A549 (cell line): ENCODE data around the gene SEZ6L2. TPM values are rescaled to one million over a fixed set of nuclear protein-coding genes. Genes with fewer than 3 reads are reported as not detected.

Source experiments
- BHLHE40 ChIP-seq: IDR thresholded peaks from 2 replicates; pipeline ENCODE4 v1.6.1; 2012; ENCODE audit warnings: low read depth, low read length, inconsistent platforms
- CBX2 ChIP-seq: fragments of 200-600 bp; sonication (generic); IDR thresholded peaks from 2 replicates; pipeline ENCODE4 v1.6.1; 2016; ENCODE audit warnings: low read depth, mild to moderate bottlenecking, borderline replicate concordance
- CEBPB ChIP-seq, 2 experiments: fragments of >200 bp in 1 of 2; sonication (Bioruptor Twin) in 1 of 2; formaldehyde crosslinking in 1 of 2; IDR thresholded peaks; 2 replicates each; pipeline ENCODE4 v1.6.1; 2012 to 2016
- CHD2 ChIP-seq: fragments of 150-350 bp; IDR thresholded peaks from 2 replicates; pipeline ENCODE4 v1.6.1; 2014; ENCODE audit warnings: low read length; ENCODE audit not compliant: partially characterized antibody
- CHD4 ChIP-seq: fragments of 200-600 bp; sonication (generic); IDR thresholded peaks from 2 replicates; pipeline ENCODE4 v1.6.1; 2016; ENCODE audit warnings: antibody characterized with exemption, mild to moderate bottlenecking, borderline replicate concordance
- EHMT2 ChIP-seq: fragments of 200-600 bp; sonication (generic); IDR thresholded peaks from 2 replicates; pipeline ENCODE4 v1.6.1; 2016; ENCODE audit warnings: antibody characterized with exemption, low read depth, mild to moderate bottlenecking, moderate library complexity
- EP300 ChIP-seq, 2 experiments: fragments of >200 bp; sonication (Bioruptor Twin); formaldehyde crosslinking; IDR thresholded peaks; 2 replicates in 1 of 2; 3 replicates in 1 of 2; pipeline ENCODE4 v1.6.1; 2016 to 2017
- ESRRA ChIP-seq: fragments of 150-350 bp; IDR thresholded peaks from 2 replicates; pipeline ENCODE4 v1.6.1; 2014; ENCODE audit warnings: mild to moderate bottlenecking, low read length, borderline replicate concordance
- FOSB ChIP-seq: fragments of 250-450 bp; sonication (Bioruptor Pico); IDR thresholded peaks from 2 replicates; pipeline ENCODE4 v1.5.0; 2020; ENCODE audit warnings: mild to moderate bottlenecking, moderate library complexity
- FOSL2 ChIP-seq, 2 experiments: fragments of 450-650 bp in 1 of 2; fragments of >200 bp in 1 of 2; sonication (Bioruptor Twin) in 1 of 2; formaldehyde crosslinking; IDR thresholded peaks; 2 replicates each; pipeline versions ENCODE4 v1.5.0 to v1.6.1; 2016 to 2020; ENCODE audit warnings: mild to moderate bottlenecking in 1 of 2, moderate library complexity in 1 of 2
- FOXS1 ChIP-seq: fragments of 250-450 bp; sonication (Bioruptor Pico); IDR thresholded peaks from 2 replicates; pipeline ENCODE4 v1.5.0; 2020; ENCODE audit warnings: mild to moderate bottlenecking, moderate library complexity
- HEYL ChIP-seq: fragments of 250-450 bp; sonication (Bioruptor Pico); IDR thresholded peaks from 2 replicates; pipeline ENCODE4 v1.8.0; 2021; ENCODE audit warnings: mild to moderate bottlenecking, moderate library complexity
- HOXB5 ChIP-seq: fragments of 250-450 bp; sonication (Bioruptor Pico); IDR thresholded peaks from 2 replicates; pipeline ENCODE4 v1.5.0; 2020; ENCODE audit warnings: mild to moderate bottlenecking, moderate library complexity
- JUN ChIP-seq, 2 experiments: fragments of >200 bp; sonication (Bioruptor Twin); formaldehyde crosslinking; IDR thresholded peaks; 2 replicates in 1 of 2; 3 replicates in 1 of 2; pipeline ENCODE4 v1.6.1; 2016 to 2017
- KDM1A ChIP-seq: fragments of 200-600 bp; sonication (generic); IDR thresholded peaks from 2 replicates; pipeline ENCODE4 v1.6.1; 2016; ENCODE audit warnings: low read depth, mild to moderate bottlenecking
- MYC ChIP-seq: IDR thresholded peaks from 2 replicates; pipeline ENCODE4 v1.6.1; 2012; ENCODE audit warnings: mild to moderate bottlenecking, inconsistent platforms, low read length, improper control_type of control experiment, borderline replicate concordance
- NFE2L2 ChIP-seq: fragments of 150-350 bp; conservative IDR thresholded peaks from 2 replicates; pipeline ENCODE4 v1.6.1; 2014; ENCODE audit warnings: low read length
- NPAS2 ChIP-seq: fragments of 250-450 bp; sonication (Bioruptor Pico); IDR thresholded peaks from 2 replicates; pipeline ENCODE4 v1.8.0; 2022; ENCODE audit warnings: mild to moderate bottlenecking, moderate library complexity, borderline replicate concordance
- NR3C1 ChIP-seq: fragments of >200 bp; sonication (Bioruptor Twin); formaldehyde crosslinking; IDR thresholded peaks from 3 replicates; pipeline ENCODE4 v1.6.1; 2017
- PHF8 ChIP-seq: fragments of 200-600 bp; sonication (generic); IDR thresholded peaks from 2 replicates; pipeline ENCODE4 v1.6.1; 2016; ENCODE audit warnings: low read depth, mild to moderate bottlenecking, antibody characterized with exemption, moderate library complexity, borderline replicate concordance
- POLR2AphosphoS2 ChIP-seq: conservative IDR thresholded peaks from 2 replicates; pipeline ENCODE4 v1.6.1; 2012; ENCODE audit warnings: low read length, improper control_type of control experiment, inconsistent platforms
- RCOR1 ChIP-seq: fragments of 150-350 bp; IDR thresholded peaks from 2 replicates; pipeline ENCODE4 v1.6.1; 2014; ENCODE audit warnings: antibody characterized with exemption, low read length, low read depth
- SMC3 ChIP-seq: fragments of >200 bp; sonication (Bioruptor Twin); formaldehyde crosslinking; IDR thresholded peaks from 3 replicates; pipeline ENCODE4 v1.6.1; 2018; ENCODE audit warnings: inconsistent platforms
- TP53 ChIP-seq: fragments of 250-450 bp; sonication (Bioruptor Pico); IDR thresholded peaks from 2 replicates; pipeline ENCODE4 v1.5.0; 2021; ENCODE audit warnings: mild to moderate bottlenecking, moderate library complexity
- ZC3H11A ChIP-seq: fragments of 450-650 bp; IDR thresholded peaks from 2 replicates; pipeline ENCODE4 v1.6.1; 2014; ENCODE audit warnings: antibody characterized with exemption, mild to moderate bottlenecking
- ZSCAN20 ChIP-seq: fragments of 250-450 bp; sonication (Bioruptor Pico); IDR thresholded peaks from 2 replicates; pipeline ENCODE4 v1.8.0; 2022; ENCODE audit warnings: mild to moderate bottlenecking, moderate library complexity
- polyA plus RNA-seq, 4 experiments: library from polyadenylated mRNA; depleted of rRNA in 3 of 4; stranded (reverse); fragments of >200 nt; fragmentation: RNase III in 1 of 4; extraction: RNeasy Plus Mini Kit Qiagen cat#74134 plus additional on column Dnase treatment in 1 of 4; gene quantifications; 2 replicates in 3 of 4; 3 replicates in 1 of 4; pipeline ENCODE4 v1.2.3, GENCODE V29; 2011 to 2017
- TF ChIP-seq, protein P1 (sequence below): fragments of 250-450 bp; sonication (Bioruptor Pico); IDR thresholded peaks from 2 replicates; pipeline ENCODE4 v1.5.0; 2021; ENCODE audit warnings: mild to moderate bottlenecking, moderate library complexity, borderline replicate concordance
- TF ChIP-seq, protein P2 (sequence below): fragments of >200 bp; sonication (Bioruptor Twin); formaldehyde crosslinking; IDR thresholded peaks from 2 replicates; pipeline ENCODE4 v1.6.1; 2016
- TF ChIP-seq, protein P3 (sequence below): fragments of >200 bp; sonication (Bioruptor Twin); formaldehyde crosslinking; IDR thresholded peaks from 3 replicates; pipeline ENCODE4 v1.5.1; 2016
- TF ChIP-seq, protein P4 (sequence below): fragments of 450-650 bp; IDR thresholded peaks from 2 replicates; pipeline ENCODE4 v1.6.1; 2014; ENCODE audit warnings: antibody characterized with exemption
- TF ChIP-seq, protein P5 (sequence below): IDR thresholded peaks from 2 replicates; pipeline ENCODE4 v1.6.1; 2012
- TF ChIP-seq, protein P6 (sequence below): fragments of 250-450 bp; sonication (Bioruptor Pico); IDR thresholded peaks from 2 replicates; pipeline ENCODE4 v1.5.0; 2020; ENCODE audit warnings: low read depth, mild to moderate bottlenecking, moderate library complexity

Gene SEZ6L2
- polyA plus RNA-seq, 2 of the 4 experiments (the other 2 are of a cell fraction) = 4.3 to 11.4 TPM

DNA sequence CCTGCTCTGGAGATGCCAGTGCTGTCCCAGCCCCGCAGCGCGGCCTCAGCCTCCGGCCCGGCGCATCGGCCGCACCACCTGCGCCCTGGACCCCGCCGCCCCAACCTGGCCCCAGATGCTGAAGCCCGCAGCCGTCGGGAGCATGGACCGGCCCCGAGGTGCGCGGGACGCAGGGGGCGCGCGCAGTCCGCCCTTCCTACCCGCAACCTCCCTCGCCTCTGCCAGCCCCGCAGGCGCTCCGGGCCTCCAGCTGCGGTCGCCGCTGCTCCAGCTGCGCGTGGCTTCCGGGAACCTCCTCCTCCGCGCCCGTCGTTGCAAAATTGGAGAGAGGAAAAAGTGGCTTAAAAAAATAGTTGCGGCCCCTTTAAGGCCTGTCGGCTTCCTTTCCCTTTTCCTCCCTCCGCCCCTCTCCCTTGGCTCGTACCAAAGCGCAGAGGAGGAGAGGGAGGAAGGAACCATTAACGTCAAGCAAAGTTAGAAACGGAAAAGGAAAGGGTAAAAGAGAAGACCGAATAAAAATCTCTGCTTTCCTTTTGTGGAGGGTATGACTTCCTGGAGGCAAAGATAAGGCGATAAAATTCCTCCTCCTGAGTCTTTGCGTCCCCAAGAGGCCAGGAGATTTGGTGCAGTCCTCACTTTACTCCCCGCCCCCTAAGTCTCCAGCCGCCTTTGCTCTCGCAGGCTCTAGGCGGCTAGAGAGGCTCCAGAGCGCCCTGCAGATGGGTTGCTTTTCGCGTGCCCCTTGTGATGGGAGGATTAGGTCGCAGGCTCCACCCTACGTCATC is 36.3 kb downstream of the SEZ6L2 start, which contains the start of gene CDIPT (continued):
- TF ChIP-seq, protein P1, sequence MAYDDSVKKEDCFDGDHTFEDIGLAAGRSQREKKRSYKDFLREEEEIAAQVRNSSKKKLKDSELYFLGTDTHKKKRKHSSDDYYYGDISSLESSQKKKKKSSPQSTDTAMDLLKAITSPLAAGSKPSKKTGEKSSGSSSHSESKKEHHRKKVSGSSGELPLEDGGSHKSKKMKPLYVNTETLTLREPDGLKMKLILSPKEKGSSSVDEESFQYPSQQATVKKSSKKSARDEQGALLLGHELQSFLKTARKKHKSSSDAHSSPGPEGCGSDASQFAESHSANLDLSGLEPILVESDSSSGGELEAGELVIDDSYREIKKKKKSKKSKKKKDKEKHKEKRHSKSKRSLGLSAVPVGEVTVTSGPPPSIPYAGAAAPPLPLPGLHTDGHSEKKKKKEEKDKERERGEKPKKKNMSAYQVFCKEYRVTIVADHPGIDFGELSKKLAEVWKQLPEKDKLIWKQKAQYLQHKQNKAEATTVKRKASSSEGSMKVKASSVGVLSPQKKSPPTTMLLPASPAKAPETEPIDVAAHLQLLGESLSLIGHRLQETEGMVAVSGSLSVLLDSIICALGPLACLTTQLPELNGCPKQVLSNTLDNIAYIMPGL = no peak
- TF ChIP-seq EP300 (IDR thresholded peaks at IDR 0.05) (no peak), CHD4 (no peak), MYC (0 out of 2 replicates have a peak, but pooled peaks have one; percentile 42), NR3C1 (no peak), ESRRA (no peak), NFE2L2 (no peak), FOSB (no peak), BHLHE40 (peak; percentile 83), POLR2AphosphoS2 (no peak), ZSCAN20 (CRISPR knock-in tag) (no peak), RCOR1 (no peak), HEYL (no peak), CBX2 (no peak), EHMT2 (no peak), TP53 (no peak), ZC3H11A (no peak), HOXB5 (no peak), CEBPB (IDR thresholded peaks at IDR 0.05) (peak in 1 of 2 experiments; percentile 71; a peak in 3 of 4 replicates), PHF8 (peak; percentile 62; the same call in 1 of the 2 replicates), NPAS2 (CRISPR knock-in tag) (no peak), SMC3 (peak; percentile 32; the same call in 1 of the 3 replicates), FOSL2 (IDR thresholded peaks at IDR 0.05) (no peak), FOSL2 (CRISPR knock-in tag; IDR thresholded peaks at IDR 0.05) (peak; percentile 14; the same call in 1 of the 2 replicates), JUN (IDR thresholded peaks at IDR 0.05) (peak; percentile 70; a peak in 4 of 5 replicates), CHD2 (peak; percentile 21), KDM1A (no peak), FOXS1 (CRISPR knock-in tag) (no peak)
- TF ChIP-seq, protein P2, sequence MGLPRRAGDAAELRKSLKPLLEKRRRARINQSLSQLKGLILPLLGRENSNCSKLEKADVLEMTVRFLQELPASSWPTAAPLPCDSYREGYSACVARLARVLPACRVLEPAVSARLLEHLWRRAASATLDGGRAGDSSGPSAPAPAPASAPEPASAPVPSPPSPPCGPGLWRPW = no peak
- TF ChIP-seq, protein P3, sequence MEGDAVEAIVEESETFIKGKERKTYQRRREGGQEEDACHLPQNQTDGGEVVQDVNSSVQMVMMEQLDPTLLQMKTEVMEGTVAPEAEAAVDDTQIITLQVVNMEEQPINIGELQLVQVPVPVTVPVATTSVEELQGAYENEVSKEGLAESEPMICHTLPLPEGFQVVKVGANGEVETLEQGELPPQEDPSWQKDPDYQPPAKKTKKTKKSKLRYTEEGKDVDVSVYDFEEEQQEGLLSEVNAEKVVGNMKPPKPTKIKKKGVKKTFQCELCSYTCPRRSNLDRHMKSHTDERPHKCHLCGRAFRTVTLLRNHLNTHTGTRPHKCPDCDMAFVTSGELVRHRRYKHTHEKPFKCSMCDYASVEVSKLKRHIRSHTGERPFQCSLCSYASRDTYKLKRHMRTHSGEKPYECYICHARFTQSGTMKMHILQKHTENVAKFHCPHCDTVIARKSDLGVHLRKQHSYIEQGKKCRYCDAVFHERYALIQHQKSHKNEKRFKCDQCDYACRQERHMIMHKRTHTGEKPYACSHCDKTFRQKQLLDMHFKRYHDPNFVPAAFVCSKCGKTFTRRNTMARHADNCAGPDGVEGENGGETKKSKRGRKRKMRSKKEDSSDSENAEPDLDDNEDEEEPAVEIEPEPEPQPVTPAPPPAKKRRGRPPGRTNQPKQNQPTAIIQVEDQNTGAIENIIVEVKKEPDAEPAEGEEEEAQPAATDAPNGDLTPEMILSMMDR = peak; percentile 61
- TF ChIP-seq, protein P4, sequence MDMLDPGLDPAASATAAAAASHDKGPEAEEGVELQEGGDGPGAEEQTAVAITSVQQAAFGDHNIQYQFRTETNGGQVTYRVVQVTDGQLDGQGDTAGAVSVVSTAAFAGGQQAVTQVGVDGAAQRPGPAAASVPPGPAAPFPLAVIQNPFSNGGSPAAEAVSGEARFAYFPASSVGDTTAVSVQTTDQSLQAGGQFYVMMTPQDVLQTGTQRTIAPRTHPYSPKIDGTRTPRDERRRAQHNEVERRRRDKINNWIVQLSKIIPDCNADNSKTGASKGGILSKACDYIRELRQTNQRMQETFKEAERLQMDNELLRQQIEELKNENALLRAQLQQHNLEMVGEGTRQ = no peak
- TF ChIP-seq, protein P5, sequence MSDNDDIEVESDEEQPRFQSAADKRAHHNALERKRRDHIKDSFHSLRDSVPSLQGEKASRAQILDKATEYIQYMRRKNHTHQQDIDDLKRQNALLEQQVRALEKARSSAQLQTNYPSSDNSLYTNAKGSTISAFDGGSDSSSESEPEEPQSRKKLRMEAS = peak; percentile 77
- TF ChIP-seq, protein P6, sequence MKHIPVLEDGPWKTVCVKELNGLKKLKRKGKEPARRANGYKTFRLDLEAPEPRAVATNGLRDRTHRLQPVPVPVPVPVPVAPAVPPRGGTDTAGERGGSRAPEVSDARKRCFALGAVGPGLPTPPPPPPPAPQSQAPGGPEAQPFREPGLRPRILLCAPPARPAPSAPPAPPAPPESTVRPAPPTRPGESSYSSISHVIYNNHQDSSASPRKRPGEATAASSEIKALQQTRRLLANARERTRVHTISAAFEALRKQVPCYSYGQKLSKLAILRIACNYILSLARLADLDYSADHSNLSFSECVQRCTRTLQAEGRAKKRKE (CRISPR knock-in tag) = no peak
